Measurements from ENCODE around the gene GAREM1.
"Not testable (repeated sequence)": the region's sequence is repeated elsewhere in the genome, so short reads cannot be mapped to it uniquely, and the experiment has no call there.

The GAREM1 gene

GRCh38 chr18:32264401-32264800, 206.3 kb downstream of the GAREM1 start:
- DNase-seq (ENCODE audit: low read depth in 2 of 3, low spot score in 1 of 3): no peak

- DNase-seq (ENCODE audit: low read depth in 2 of 3, low spot score in 1 of 3): no peak
Measured at GRCh38 chr18:32262092-32262491, 208.6 kb downstream of the GAREM1 start.

- DNase-seq (ENCODE audit: low read depth in 2 of 3, low spot score in 1 of 3): no peak
Measured at GRCh38 chr18:32261003-32261402, 209.7 kb downstream of the GAREM1 start.

- DNase-seq (ENCODE audit: low read depth in 2 of 3, low spot score in 1 of 3): no peak
Measured at GRCh38 chr18:32259553-32259952, 211.1 kb downstream of the GAREM1 start.

- DNase-seq (ENCODE audit: low read depth in 2 of 3, low spot score in 1 of 3): no peak
Measured at GRCh38 chr18:32258558-32259204, 212.0 kb downstream of the GAREM1 start.

GRCh38 chr18:32258148-32258547, 212.5 kb downstream of the GAREM1 start:
- no peak for DNase-seq (ENCODE audit: low read depth in 2 of 3, low spot score in 1 of 3)

GRCh38 chr18:32257084-32257785, 213.4 kb downstream of the GAREM1 start:
- DNase-seq (ENCODE audit: low read depth in 2 of 3, low spot score in 1 of 3): no peak

- no peak for DNase-seq (ENCODE audit: low read depth in 2 of 3, low spot score in 1 of 3)
Measured at GRCh38 chr18:32255570-32255969, 215.1 kb downstream of the GAREM1 start.

- DNase-seq (ENCODE audit: low read depth in 2 of 3, low spot score in 1 of 3): no peak
Measured at GRCh38 chr18:32252141-32252860, 218.4 kb downstream of the GAREM1 start.

- DNase-seq (ENCODE audit: low read depth in 2 of 3, low spot score in 1 of 3): no peak
Measured at GRCh38 chr18:32251466-32251865, 219.2 kb downstream of the GAREM1 start.

GRCh38 chr18:32249147-32249929, 221.3 kb downstream of the GAREM1 start:
- DNase-seq (ENCODE audit: low read depth in 2 of 3, low spot score in 1 of 3): no peak

- no peak for DNase-seq (ENCODE audit: low read depth in 2 of 3, low spot score in 1 of 3)
Measured at GRCh38 chr18:32244881-32245280, 225.8 kb downstream of the GAREM1 start.

GRCh38 chr18:32243358-32243757, 227.3 kb downstream of the GAREM1 start:
- DNase-seq (ENCODE audit: low read depth in 2 of 3, low spot score in 1 of 3): no peak

- no peak for DNase-seq (ENCODE audit: low read depth in 2 of 3, low spot score in 1 of 3)
Measured at GRCh38 chr18:32242395-32242794, 228.3 kb downstream of the GAREM1 start.

GRCh38 chr18:32238635-32239268, 231.9 kb downstream of the GAREM1 start:
- DNase-seq (ENCODE audit: low read depth in 2 of 3, low spot score in 1 of 3): no peak

- no peak for DNase-seq (ENCODE audit: low read depth in 2 of 3, low spot score in 1 of 3)
Measured at GRCh38 chr18:32237049-32237448, 233.6 kb downstream of the GAREM1 start.

- DNase-seq (ENCODE audit: low read depth in 2 of 3, low spot score in 1 of 3): not testable (repeated sequence)
Measured at GRCh38 chr18:32233348-32233747, 237.3 kb downstream of the GAREM1 start.

GRCh38 chr18:32219431-32220018, 251.2 kb downstream of the GAREM1 start:
- DNase-seq (ENCODE audit: low read depth in 2 of 3, low spot score in 1 of 3): no peak

- DNase-seq (ENCODE audit: low read depth in 2 of 3, low spot score in 1 of 3): no peak
Measured at GRCh38 chr18:32216390-32216789, 254.3 kb downstream of the GAREM1 start.

GRCh38 chr18:32213693-32214092, 257.0 kb downstream of the GAREM1 start:
- DNase-seq (ENCODE audit: low read depth in 2 of 3, low spot score in 1 of 3): no peak

All from stimulated activated CD4-positive, alpha-beta T cell treated with anti-CD3 and anti-CD28 coated beads, Interleukin-12 subunit alpha, Interleukin-12 subunit beta, amount 100 ng/mL, for 48 hours (primary cell).